Spleen (tissue), 11 donors: ENCODE data around the gene DDX52. TPM values are rescaled to one million over a fixed set of nuclear protein-coding genes. Genes with fewer than 3 reads are reported as not detected.
"Not testable (repeated sequence)": the region's sequence is repeated elsewhere in the genome, so short reads cannot be mapped to it uniquely, and the experiment has no call there.

Experiments used
- DNase-seq: peaks from one replicate; pipeline ENCODE4 v3.0.0-alpha.2; 2020
- H3K27ac ChIP-seq, 8 donors: fragments of 200-600 bp; sonication (generic) in 7 of 8; 1 replicate in 4 of 8; 2 replicates in 4 of 8; pipeline versions ENCODE4 v1.5.0 to v1.8.0; 2016 to 2021; ENCODE audit warnings: inconsistent platforms in 4 of 8, mild to moderate bottlenecking in 4 of 8, moderate library complexity in 1 of 8
- H3K27me3 ChIP-seq, 7 donors: fragments of 200-600 bp; sonication (generic) in 6 of 7; replicated peaks in 1 of 7; 1 replicate in 4 of 7; 2 replicates in 3 of 7; pipeline versions ENCODE4 v1.5.0 to v1.8.0; 2016 to 2021; ENCODE audit warnings: inconsistent platforms in 3 of 7, mild to moderate bottlenecking in 1 of 7
- H3K36me3 ChIP-seq, 6 donors: fragments of 200-600 bp; sonication (generic) in 5 of 6; 1 replicate in 4 of 6; 2 replicates in 2 of 6; pipeline versions ENCODE4 v1.5.0 to v1.8.0; 2016 to 2021; ENCODE audit warnings: inconsistent platforms in 2 of 6
- H3K4me1 ChIP-seq, 6 donors: fragments of 200-600 bp; sonication (generic) in 5 of 6; 1 replicate in 3 of 6; 2 replicates in 3 of 6; pipeline versions ENCODE4 v1.5.0 to v1.8.0; 2016 to 2021; ENCODE audit warnings: inconsistent platforms in 3 of 6
- H3K4me3 ChIP-seq, 8 donors: fragments of 200-600 bp; sonication (generic) in 7 of 8; 1 replicate in 4 of 8; 2 replicates in 4 of 8; pipeline versions ENCODE4 v1.5.0 to v1.8.0; 2016 to 2021; ENCODE audit warnings: inconsistent platforms in 4 of 8, mild to moderate bottlenecking in 4 of 8, moderate library complexity in 2 of 8
- H3K9me3 ChIP-seq, 8 donors: fragments of 200-600 bp; sonication (generic) in 7 of 8; 1 replicate in 4 of 8; 2 replicates in 4 of 8; pipeline versions ENCODE4 v1.5.0 to v1.8.0; 2016 to 2021; ENCODE audit warnings: inconsistent platforms in 4 of 8
- POLR2A ChIP-seq, 3 donors: fragments of 450-650 bp; IDR thresholded peaks; one replicate each; pipeline ENCODE4 v1.5.1; 2017; ENCODE audit warnings: antibody characterized with exemption in 3 of 3, mild to moderate bottlenecking in 1 of 3
- POLR2AphosphoS5 ChIP-seq, 3 donors: sonication (generic); formaldehyde crosslinking; IDR thresholded peaks; one replicate each; pipeline ENCODE4 v1.5.1; 2017; ENCODE audit warnings: antibody characterized with exemption in 3 of 3
- WGBS, 5 donors: extraction: QIAGEN DNeasy Blood & Tissue Kit in 3 of 5; methylation state at CpG; one replicate each; pipeline versions ENCODE4 v1.1.5 to v1.1.7; 2013 to 2018; 5-methylcytosine and 5-hydroxymethylcytosine counted together
- intact Hi-C: fragments of 100-400 bp; cut with DNase I; formaldehyde crosslinking; loops from one replicate; pipeline ENCODE4 v1.15.0; 2023; ENCODE audit warnings: low total_unique reads
- polyA plus RNA-seq, 3 donors: library from polyadenylated mRNA; stranded (reverse); fragments of 200-250 nt; gene quantifications; one replicate each; pipeline ENCODE4 v1.2.1, GENCODE V29; 2013
- total RNA-seq, 7 donors: library from RNA; depleted of rRNA in 3 of 7; stranded (reverse); fragments of >200 nt in 3 of 7; fragmentation: NEBNext Ultra II Directional in 4 of 7; extraction: Animal tissue kit (Norgen Biotek cat#: 25700) in 4 of 7; gene quantifications; one replicate each; pipeline versions ENCODE4 v1.1.0 to v1.2.1, GENCODE V29; 2016 to 2021
- TF ChIP-seq, protein P1 (sequence below), 11 experiments: fragments of 200-600 bp in 7 of 11; fragments of 450-650 bp in 4 of 11; sonication (generic) in 4 of 11; IDR thresholded peaks in 8 of 11; conservative IDR thresholded peaks in 3 of 11; 1 replicate in 7 of 11; 2 replicates in 4 of 11; pipeline versions ENCODE4 v1.4.0 to v1.8.0; 2016 to 2021; ENCODE audit warnings: antibody characterized with exemption in 11 of 11, inconsistent platforms in 4 of 11, mild to moderate bottlenecking in 1 of 11
- donor health status: healthy with polysubstance abuse.
- donor health status: DM: no; HTN: no; CAD: no; lungs with moderate emphysema.
- donor health status: DM: no; HTN: no; CAD: no.
- donor health status: Bipolar disorder and iron deficiency.
- donor health status: healthy.
- donor health status: DM: no; HTN: no; CAD: no.
- donor health status: DM: yes; HTN: yes; CAD: no.

Gene DDX52
- total and polyA plus RNA-seq, 10 donors = 7.8 to 28.1 (median 19.7) TPM

DNA sequence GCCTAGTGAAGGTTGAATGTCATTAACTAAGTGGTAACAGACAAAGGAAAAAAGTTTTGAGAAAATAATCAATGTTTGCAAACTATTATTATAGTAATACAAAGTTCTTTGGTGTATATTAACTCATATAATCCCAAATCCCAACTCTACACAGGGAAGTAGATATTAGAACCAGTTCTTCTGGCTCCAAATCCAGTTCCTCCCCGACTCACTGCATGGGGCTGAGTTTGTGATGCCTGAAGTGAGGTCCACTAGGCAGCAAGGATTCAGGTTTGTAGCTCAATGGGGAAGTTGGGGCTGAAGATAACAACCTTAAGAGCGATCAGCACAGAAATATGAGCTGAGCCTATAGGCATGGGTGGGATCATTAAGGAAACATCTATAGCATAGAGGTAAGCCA lies 28.4 kb downstream of the DDX52 start:
- Histone ChIP-seq H3K4me3 (no peak overlapping the region), H3K36me3 (peaks cover 0 to 80% (median 62%) of the 10 kb centered on the region in 6 donors), H3K9me3 (no peaks in the 10 kb centered on the region), H3K4me1 (peaks cover 0 to 6% (median 2%) of the 10 kb centered on the region in 6 donors), H3K27ac (no peak overlapping the region), H3K27me3 (no peaks in the 10 kb centered on the region)
- no peak for TF ChIP-seq POLR2A (IDR thresholded peaks at IDR 0.05)
- intact Hi-C loops = no loop called here
- DNase-seq = no peak
- WGBS, 5 donors = 94 to 100% (median 98%) methylated on average over 2 of the region's 2 CpGs

DNA sequence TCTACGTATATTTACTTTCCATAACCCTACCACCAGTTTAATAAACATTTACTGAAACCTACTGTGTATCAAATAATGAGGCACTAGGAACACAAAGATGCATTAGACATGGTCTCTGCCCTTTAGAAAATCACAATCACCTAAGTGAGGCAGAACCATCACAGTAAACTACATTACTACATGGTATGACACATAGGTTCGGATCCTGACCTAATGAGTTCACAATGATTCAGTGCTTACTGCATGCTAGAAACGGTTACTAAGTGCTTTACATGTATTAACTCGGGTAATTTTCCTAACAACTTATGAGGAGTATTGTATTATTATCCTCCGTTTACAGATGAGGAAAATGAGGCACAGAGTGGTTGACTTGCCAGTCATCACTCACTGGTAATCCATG lies 28.9 kb downstream of the DDX52 start:
- Histone ChIP-seq H3K27me3 (no peaks in the 10 kb centered on the region), H3K4me1 (peaks cover 0 to 10% (median 6%) of the 10 kb centered on the region in 6 donors), H3K36me3 (peaks cover 0 to 76% (median 58%) of the 10 kb centered on the region in 6 donors), H3K4me3 (no peak overlapping the region), H3K9me3 (no peaks in the 10 kb centered on the region), H3K27ac (no peak overlapping the region)
- 93 to 97% (median 95%) methylated on average over 5 of the region's 5 CpGs for WGBS, 5 donors
- DNase-seq = no peak
- TF ChIP-seq POLR2AphosphoS5 (IDR thresholded peaks at IDR 0.05) (no peak), POLR2A (IDR thresholded peaks at IDR 0.05) (no peak)
- TF ChIP-seq, protein P1, sequence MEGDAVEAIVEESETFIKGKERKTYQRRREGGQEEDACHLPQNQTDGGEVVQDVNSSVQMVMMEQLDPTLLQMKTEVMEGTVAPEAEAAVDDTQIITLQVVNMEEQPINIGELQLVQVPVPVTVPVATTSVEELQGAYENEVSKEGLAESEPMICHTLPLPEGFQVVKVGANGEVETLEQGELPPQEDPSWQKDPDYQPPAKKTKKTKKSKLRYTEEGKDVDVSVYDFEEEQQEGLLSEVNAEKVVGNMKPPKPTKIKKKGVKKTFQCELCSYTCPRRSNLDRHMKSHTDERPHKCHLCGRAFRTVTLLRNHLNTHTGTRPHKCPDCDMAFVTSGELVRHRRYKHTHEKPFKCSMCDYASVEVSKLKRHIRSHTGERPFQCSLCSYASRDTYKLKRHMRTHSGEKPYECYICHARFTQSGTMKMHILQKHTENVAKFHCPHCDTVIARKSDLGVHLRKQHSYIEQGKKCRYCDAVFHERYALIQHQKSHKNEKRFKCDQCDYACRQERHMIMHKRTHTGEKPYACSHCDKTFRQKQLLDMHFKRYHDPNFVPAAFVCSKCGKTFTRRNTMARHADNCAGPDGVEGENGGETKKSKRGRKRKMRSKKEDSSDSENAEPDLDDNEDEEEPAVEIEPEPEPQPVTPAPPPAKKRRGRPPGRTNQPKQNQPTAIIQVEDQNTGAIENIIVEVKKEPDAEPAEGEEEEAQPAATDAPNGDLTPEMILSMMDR (IDR thresholded peaks at IDR 0.05 in 8 of 11, conservative IDR thresholded peaks at IDR 0.05 in 3 of 11) = no peak
- intact Hi-C loops = no loop called here

DNA sequence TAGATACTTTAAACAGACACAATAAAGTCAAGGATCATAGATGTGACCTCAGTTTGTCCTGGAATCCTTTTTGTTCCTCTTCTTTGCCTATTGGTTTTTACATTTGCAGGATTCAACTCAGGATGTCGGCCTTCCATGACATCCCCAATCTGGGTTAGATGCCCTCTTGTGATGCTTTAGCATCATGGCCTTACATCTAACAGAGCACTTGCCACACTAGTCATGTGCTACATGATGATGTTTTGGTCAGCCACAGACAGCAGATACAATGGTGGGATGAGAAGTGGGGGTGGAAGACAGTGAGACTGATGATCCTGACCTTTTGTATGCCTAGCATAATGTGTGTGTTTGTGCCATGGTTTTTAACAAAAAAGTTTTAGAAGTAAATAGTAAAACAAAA lies 32.3 kb downstream of the DDX52 start:
- H3K36me3 ChIP-seq = peaks cover 0 to 41% (median 28%) of the 10 kb centered on the region in 6 donors
- intact Hi-C loops = no loop called here
- 93 to 97% (median 96%) methylated on average over 1 of the region's 1 CpG for WGBS, 5 donors
- no peak overlapping the region for H3K27ac ChIP-seq
- DNase-seq = no peak
- TF ChIP-seq POLR2A (IDR thresholded peaks at IDR 0.05) = no peak
- TF ChIP-seq, protein P1 (IDR thresholded peaks at IDR 0.05 in 8 of 11, conservative IDR thresholded peaks at IDR 0.05 in 3 of 11) = no peak
- TF ChIP-seq POLR2AphosphoS5 (IDR thresholded peaks at IDR 0.05) = no peak
- no peaks in the 10 kb centered on the region for H3K9me3 ChIP-seq
- H3K27me3 ChIP-seq = no peaks in the 10 kb centered on the region
- peaks cover 12 to 38% (median 28%) of the 10 kb centered on the region in 6 donors for H3K4me1 ChIP-seq
- no peak overlapping the region for H3K4me3 ChIP-seq

DNA sequence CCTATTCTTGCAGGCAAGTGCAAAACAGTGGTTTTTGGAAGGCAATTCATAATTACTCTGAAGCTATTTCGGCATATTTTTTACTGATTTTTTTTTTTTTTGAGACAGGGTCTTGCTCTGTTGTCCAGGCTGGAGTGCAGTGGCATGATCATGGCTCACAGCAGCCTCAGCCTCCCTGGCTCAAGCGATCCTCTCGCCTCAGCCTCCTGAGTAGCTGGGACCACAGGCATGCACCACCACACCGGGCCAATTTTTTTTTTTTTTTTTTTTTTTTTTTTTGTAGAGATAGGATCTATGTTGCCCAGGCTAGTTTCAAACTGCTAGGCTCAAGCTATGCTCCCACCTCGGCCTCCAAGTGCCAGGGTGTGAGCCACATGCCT lies 33.2 kb downstream of the DDX52 start:
- H3K9me3 ChIP-seq, H3K27me3 ChIP-seq, intact Hi-C loops, DNase-seq: not testable (repeated sequence)
- Histone ChIP-seq H3K27ac (peak overlapping the region; percentile 83 to 99 (median 95)), H3K4me1 (peaks cover 20 to 47% (median 38%) of the 10 kb centered on the region in 6 donors), H3K36me3 (peaks cover 0 to 32% (median 19%) of the 10 kb centered on the region in 6 donors), H3K4me3 (peak overlapping the region in 6 of 8 donors; percentile 87 to 99 (median 94))
- WGBS, 5 donors = 90 to 98% (median 93%) methylated on average over 5 of the region's 5 CpGs

DNA sequence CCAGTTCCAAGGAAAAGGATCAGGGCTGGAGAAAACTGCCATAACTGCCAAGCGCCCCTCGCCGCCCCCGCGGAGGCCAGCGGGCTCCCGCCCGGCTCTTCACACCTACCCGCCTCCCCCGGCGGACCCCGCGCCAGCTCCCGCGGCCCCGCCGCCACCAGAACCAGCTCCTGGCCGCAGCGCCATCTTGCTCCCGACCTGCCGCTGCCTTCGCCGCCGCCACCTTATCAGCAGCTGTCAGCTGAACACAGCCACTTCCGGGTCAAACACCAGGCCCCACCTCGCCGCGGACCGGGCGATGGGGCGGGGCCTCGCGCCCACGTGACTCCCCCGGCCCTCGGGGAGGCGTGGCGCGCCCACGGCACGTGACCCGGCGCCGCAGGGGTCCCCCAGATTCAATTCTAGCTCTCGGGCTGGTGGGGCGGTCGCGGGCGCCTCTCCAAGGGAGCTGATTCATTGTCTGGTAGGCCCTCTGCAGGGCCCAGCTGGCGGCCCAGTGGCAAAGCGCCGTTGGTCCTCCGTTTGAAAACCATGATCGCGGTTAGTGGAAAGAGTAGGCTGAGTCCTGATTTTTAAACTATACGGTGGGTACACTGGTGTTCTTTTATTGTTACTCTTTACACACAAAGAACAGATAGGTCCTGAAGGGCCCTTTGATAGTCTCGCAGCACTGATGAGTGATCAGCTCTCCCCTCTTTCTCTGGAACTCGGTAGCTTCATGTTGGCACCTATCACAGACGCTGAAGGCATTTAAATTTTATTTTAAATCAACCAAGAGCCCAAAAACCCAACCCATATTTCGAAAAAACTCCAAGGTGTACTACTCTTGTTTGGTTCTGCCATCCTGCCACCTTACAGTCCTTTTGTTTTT lies 33.8 kb downstream of the DDX52 start, which contains the start of gene SYNRG:
TSS of gene SYNRG (minus strand) at position 249 of the 871 bp plus-strand sequence. CDS start at position 186, 63 bp downstream.
- Histone ChIP-seq H3K4me3 (peak within 1 kb of the TSS; percentile 74 to 99 (median 90)), H3K9me3 (no peaks in the 10 kb centered on the region), H3K27me3 (no peaks in the 10 kb centered on the region), H3K27ac (peak within 1 kb of the TSS; percentile 83 to 99 (median 95)), H3K36me3 (peaks cover 0 to 26% (median 13%) of the 10 kb centered on the region in 6 donors), H3K4me1 (peaks cover 23 to 54% (median 43%) of the 10 kb centered on the region in 6 donors)
- intact Hi-C loops = no loop called here
- 2 to 8% (median 3%) methylated on average over 11 to 60 of the region's 60 CpGs for WGBS, 5 donors
- peak; percentile 99 for DNase-seq
- TF ChIP-seq POLR2A (IDR thresholded peaks at IDR 0.05) = peak in 2 of 3 donors; percentile 6 to 62
- TF ChIP-seq POLR2AphosphoS5 (IDR thresholded peaks at IDR 0.05) = peak; percentile 98 to 99 (median 99)
- TF ChIP-seq, protein P1 (IDR thresholded peaks at IDR 0.05 in 8 of 11, conservative IDR thresholded peaks at IDR 0.05 in 3 of 11) = peak; percentile 7 to 76 (median 63)
